HL-60 (cell line): Measurements from ENCODE around the gene IFI44.

Experiments
- DNase-seq, 2 experiments: peaks; one replicate each; pipeline ENCODE4 v3.0.0-alpha.2; 2010 to 2020; ENCODE audit warnings: low read depth in 1 of 2, low spot score in 1 of 2
- H3K27ac ChIP-seq: fragments of 250-450 bp; sonication (Bioruptor Pico); replicated peaks from 2 replicates; pipeline ENCODE4 v1.5.1; 2020; ENCODE audit warnings: mild to moderate bottlenecking, moderate library complexity
- H3K27me3 ChIP-seq: fragments of 250-450 bp; sonication (Bioruptor Pico); 2 replicates; pipeline ENCODE4 v1.5.1; 2021; ENCODE audit warnings: mild to moderate bottlenecking, moderate library complexity; ENCODE audit not compliant: insufficient read depth, poor library complexity, severe bottlenecking
- H3K4me3 ChIP-seq: replicated peaks from 2 replicates; pipeline ENCODE4 v1.5.1; 2011; ENCODE audit warnings: mild to moderate bottlenecking, control low read depth, low read length; ENCODE audit not compliant: insufficient read depth
- GABPA ChIP-seq: IDR thresholded peaks from 2 replicates; pipeline ENCODE4 v1.6.1; 2012; ENCODE audit warnings: low read depth
- POLR2AphosphoS5 ChIP-seq: IDR thresholded peaks from 2 replicates; pipeline ENCODE4 v1.6.1; 2012; ENCODE audit warnings: low read depth
- SPI1 ChIP-seq: IDR thresholded peaks from 2 replicates; pipeline ENCODE4 v1.6.1; 2012; ENCODE audit warnings: low read depth, mild to moderate bottlenecking, borderline replicate concordance
- TF ChIP-seq, protein P1 (sequence below): IDR thresholded peaks from one replicate; pipeline ENCODE4 v1.5.1; 2011; ENCODE audit warnings: low read length, control low read depth, inconsistent platforms; ENCODE audit not compliant: insufficient read depth
- TF ChIP-seq, protein P2 (sequence below): IDR thresholded peaks from 2 replicates; pipeline ENCODE4 v1.6.1; 2012; ENCODE audit warnings: low read depth; ENCODE audit not compliant: insufficient replicate concordance

The IFI44 gene

DNA sequence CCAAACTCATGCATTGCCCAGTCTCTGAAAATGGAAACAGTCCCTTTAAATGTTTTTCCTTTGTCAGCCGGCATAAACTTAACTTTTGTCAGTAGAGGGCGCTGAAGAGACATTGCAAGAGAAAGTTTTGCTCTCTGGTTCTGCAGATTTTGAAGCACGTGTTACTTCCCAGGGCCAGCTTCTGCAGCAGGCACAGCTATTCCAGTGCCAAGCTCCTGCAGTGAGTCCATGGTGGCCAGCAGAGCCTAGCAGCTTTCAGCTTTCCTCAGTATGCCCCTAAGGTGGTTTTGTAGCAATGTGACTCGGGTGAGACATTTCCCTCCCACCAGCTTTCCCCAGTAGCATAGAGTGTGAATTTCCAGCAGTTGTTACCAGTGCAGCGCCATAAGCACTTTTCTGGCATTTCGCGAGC is 32.0 kb upstream of the IFI44 start:
- peak; percentile 25 to 62 for DNase-seq
- no peaks in the 10 kb centered on the region for H3K27me3 ChIP-seq
- TF ChIP-seq SPI1 (no peak), GABPA (no peak), POLR2AphosphoS5 (no peak)
- TF ChIP-seq, protein P1, sequence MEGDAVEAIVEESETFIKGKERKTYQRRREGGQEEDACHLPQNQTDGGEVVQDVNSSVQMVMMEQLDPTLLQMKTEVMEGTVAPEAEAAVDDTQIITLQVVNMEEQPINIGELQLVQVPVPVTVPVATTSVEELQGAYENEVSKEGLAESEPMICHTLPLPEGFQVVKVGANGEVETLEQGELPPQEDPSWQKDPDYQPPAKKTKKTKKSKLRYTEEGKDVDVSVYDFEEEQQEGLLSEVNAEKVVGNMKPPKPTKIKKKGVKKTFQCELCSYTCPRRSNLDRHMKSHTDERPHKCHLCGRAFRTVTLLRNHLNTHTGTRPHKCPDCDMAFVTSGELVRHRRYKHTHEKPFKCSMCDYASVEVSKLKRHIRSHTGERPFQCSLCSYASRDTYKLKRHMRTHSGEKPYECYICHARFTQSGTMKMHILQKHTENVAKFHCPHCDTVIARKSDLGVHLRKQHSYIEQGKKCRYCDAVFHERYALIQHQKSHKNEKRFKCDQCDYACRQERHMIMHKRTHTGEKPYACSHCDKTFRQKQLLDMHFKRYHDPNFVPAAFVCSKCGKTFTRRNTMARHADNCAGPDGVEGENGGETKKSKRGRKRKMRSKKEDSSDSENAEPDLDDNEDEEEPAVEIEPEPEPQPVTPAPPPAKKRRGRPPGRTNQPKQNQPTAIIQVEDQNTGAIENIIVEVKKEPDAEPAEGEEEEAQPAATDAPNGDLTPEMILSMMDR: peak; percentile 69
- TF ChIP-seq, protein P2, sequence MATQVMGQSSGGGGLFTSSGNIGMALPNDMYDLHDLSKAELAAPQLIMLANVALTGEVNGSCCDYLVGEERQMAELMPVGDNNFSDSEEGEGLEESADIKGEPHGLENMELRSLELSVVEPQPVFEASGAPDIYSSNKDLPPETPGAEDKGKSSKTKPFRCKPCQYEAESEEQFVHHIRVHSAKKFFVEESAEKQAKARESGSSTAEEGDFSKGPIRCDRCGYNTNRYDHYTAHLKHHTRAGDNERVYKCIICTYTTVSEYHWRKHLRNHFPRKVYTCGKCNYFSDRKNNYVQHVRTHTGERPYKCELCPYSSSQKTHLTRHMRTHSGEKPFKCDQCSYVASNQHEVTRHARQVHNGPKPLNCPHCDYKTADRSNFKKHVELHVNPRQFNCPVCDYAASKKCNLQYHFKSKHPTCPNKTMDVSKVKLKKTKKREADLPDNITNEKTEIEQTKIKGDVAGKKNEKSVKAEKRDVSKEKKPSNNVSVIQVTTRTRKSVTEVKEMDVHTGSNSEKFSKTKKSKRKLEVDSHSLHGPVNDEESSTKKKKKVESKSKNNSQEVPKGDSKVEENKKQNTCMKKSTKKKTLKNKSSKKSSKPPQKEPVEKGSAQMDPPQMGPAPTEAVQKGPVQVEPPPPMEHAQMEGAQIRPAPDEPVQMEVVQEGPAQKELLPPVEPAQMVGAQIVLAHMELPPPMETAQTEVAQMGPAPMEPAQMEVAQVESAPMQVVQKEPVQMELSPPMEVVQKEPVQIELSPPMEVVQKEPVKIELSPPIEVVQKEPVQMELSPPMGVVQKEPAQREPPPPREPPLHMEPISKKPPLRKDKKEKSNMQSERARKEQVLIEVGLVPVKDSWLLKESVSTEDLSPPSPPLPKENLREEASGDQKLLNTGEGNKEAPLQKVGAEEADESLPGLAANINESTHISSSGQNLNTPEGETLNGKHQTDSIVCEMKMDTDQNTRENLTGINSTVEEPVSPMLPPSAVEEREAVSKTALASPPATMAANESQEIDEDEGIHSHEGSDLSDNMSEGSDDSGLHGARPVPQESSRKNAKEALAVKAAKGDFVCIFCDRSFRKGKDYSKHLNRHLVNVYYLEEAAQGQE: no peak
- H3K27ac ChIP-seq: no peak overlapping the region
- no peak overlapping the region for H3K4me3 ChIP-seq

DNA sequence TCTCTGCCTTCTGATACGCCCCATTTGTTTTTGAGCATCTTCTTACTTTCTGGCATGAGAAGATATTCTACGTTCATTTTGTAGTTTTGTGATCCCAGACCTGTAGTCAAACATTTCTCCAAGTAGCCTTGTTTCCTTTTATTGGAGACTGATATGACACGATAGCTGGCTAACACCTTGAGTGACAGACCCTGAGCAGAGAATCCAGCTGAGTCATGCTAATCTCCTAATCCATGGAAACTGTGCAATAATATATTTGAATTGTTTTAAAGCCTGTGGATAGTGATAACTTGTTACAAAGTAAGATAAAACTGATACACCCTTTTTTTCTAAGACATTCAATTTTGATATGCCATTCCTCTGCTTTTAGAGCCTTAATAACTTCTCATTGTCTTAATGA is 30.6 kb upstream of the IFI44 start:
- no peaks in the 10 kb centered on the region for H3K27me3 ChIP-seq
- DNase-seq: no peak
- no peak overlapping the region for H3K27ac ChIP-seq
- TF ChIP-seq, protein P1: no peak
- no peak for TF ChIP-seq GABPA
- TF ChIP-seq, protein P2: no peak
- H3K4me3 ChIP-seq: no peak overlapping the region

DNA sequence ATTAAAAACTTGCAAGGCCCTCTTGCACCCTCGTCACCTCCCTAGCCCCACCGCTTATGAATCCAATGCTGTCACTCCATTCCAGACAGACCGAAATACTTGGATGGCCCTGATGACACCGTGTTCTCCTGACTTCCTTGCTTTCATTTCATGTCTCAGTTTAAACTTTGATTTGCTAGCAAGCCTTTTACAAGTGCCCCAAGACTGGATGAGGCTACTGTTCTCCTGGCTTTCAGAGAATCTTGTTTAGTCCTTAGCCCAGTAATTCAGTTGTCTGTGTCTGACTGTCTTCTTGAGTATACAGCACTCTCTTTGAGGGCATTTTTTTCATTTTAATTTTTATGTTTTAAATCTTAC is 30.2 kb upstream of the IFI44 start:
- no peak overlapping the region for H3K27ac ChIP-seq
- DNase-seq: no peak
- H3K27me3 ChIP-seq: no peaks in the 10 kb centered on the region
- H3K4me3 ChIP-seq: no peak overlapping the region
- no peak for TF ChIP-seq GABPA
- TF ChIP-seq POLR2AphosphoS5: no peak
- TF ChIP-seq, protein P1: no peak
- no peak for TF ChIP-seq SPI1
- TF ChIP-seq, protein P2: no peak
